Measurements from ENCODE around the gene LRRK2. TPM values are rescaled to one million over a fixed set of nuclear protein-coding genes. Genes with fewer than 3 reads are reported as not detected.
"Not testable (repeated sequence)": the region's sequence is repeated elsewhere in the genome, so short reads cannot be mapped to it uniquely, and the experiment has no call there.

LRRK2 gene
- polyA plus RNA-seq, 1 donor, result 2.8 TPM

DNA sequence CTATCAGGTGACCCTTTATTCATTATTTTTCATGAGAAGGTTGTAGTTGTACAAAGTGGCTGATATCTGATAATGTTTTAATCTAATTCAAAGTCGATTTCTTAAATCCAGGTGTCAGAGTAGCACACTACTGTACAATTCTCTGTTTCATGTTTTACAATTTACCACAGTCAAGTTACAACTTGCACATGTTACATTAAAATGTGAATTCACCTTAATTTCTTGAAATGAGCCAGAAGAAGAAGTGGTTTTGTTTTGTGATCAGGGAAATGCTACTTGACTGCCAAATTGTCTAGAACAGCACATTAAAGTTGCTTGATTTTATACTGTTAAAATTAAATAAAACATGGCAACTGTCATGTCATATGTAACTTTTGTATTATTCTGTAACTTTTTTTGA is 23.2 kb downstream of the LRRK2 start:
- H3K27me3 ChIP-seq (ENCODE audit: control insufficient read depth, insufficient read depth, low read length), result no peaks in the 10 kb centered on the region
- no CpG with 5 or more reads among the region's 1 CpG for WGBS (ENCODE audit: insufficient coverage, low lambda C conversion rate)
- no peak overlapping the region for H3K4me3 ChIP-seq (ENCODE audit: low read length)
- no peak for DNase-seq
- no peaks in the 10 kb centered on the region for H3K36me3 ChIP-seq (ENCODE audit: control insufficient read depth, insufficient read depth, low read length)
- H3K27ac ChIP-seq (ENCODE audit: low read length), result no peak overlapping the region
- no peaks in the 10 kb centered on the region for H3K4me1 ChIP-seq (ENCODE audit: control insufficient read depth, insufficient read depth, low read length)
- no peaks in the 10 kb centered on the region for H3K9me3 ChIP-seq (ENCODE audit: control insufficient read depth, low read depth, low read length)

GRCh38 chr12:40248585-40249297 is 23.9 kb downstream of the LRRK2 start:
- Histone ChIP-seq H3K9me3 (ENCODE audit: control insufficient read depth, low read depth, low read length) (no peaks in the 10 kb centered on the region), H3K4me3 (ENCODE audit: low read length) (no peak overlapping the region), H3K27ac (ENCODE audit: low read length) (no peak overlapping the region), H3K4me1 (ENCODE audit: control insufficient read depth, insufficient read depth, low read length) (no peaks in the 10 kb centered on the region), H3K27me3 (ENCODE audit: control insufficient read depth, insufficient read depth, low read length) (no peaks in the 10 kb centered on the region), H3K36me3 (ENCODE audit: control insufficient read depth, insufficient read depth, low read length) (no peaks in the 10 kb centered on the region)
- 80% methylated on average over 1 of the region's 4 CpGs for WGBS (ENCODE audit: insufficient coverage, low lambda C conversion rate)
- DNase-seq, result no peak

DNA sequence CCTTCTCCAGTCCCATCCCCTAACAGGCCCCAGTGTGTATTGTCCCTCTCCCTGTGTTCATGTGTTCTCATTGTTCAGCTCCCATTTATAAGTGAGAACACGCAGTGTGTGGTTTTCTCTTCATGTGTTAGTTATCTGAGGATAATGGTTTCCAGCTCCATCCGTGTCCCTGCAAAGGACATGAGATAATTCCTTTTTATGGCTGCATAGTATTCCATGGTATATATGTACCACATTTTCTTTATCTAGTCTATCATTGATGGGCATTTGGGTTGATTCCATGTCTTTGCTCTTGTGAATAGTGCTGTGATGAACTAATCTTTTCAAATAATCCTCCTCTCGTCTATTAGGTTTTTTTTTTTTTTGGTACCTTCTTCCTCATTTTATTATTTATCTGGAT is 25.9 kb downstream of the LRRK2 start:
- H3K9me3 ChIP-seq (ENCODE audit: control insufficient read depth, low read depth, low read length); H3K27ac ChIP-seq (ENCODE audit: low read length); H3K4me1 ChIP-seq (ENCODE audit: control insufficient read depth, insufficient read depth, low read length); H3K27me3 ChIP-seq (ENCODE audit: control insufficient read depth, insufficient read depth, low read length); H3K36me3 ChIP-seq (ENCODE audit: control insufficient read depth, insufficient read depth, low read length); H3K4me3 ChIP-seq (ENCODE audit: low read length); DNase-seq: not testable (repeated sequence)
- WGBS (ENCODE audit: insufficient coverage, low lambda C conversion rate), result 100% methylated on average over 1 of the region's 3 CpGs

GRCh38 chr12:40253936-40254335 is 29.1 kb downstream of the LRRK2 start:
- Histone ChIP-seq H3K9me3 (ENCODE audit: control insufficient read depth, low read depth, low read length) (no peaks in the 10 kb centered on the region), H3K36me3 (ENCODE audit: control insufficient read depth, insufficient read depth, low read length) (no peaks in the 10 kb centered on the region), H3K4me3 (ENCODE audit: low read length) (no peak overlapping the region), H3K27ac (ENCODE audit: low read length) (no peak overlapping the region), H3K4me1 (ENCODE audit: control insufficient read depth, insufficient read depth, low read length) (no peaks in the 10 kb centered on the region), H3K27me3 (ENCODE audit: control insufficient read depth, insufficient read depth, low read length) (no peaks in the 10 kb centered on the region)
- 75% methylated on average over 1 of the region's 1 CpG for WGBS (ENCODE audit: insufficient coverage, low lambda C conversion rate)
- no peak for DNase-seq

DNA sequence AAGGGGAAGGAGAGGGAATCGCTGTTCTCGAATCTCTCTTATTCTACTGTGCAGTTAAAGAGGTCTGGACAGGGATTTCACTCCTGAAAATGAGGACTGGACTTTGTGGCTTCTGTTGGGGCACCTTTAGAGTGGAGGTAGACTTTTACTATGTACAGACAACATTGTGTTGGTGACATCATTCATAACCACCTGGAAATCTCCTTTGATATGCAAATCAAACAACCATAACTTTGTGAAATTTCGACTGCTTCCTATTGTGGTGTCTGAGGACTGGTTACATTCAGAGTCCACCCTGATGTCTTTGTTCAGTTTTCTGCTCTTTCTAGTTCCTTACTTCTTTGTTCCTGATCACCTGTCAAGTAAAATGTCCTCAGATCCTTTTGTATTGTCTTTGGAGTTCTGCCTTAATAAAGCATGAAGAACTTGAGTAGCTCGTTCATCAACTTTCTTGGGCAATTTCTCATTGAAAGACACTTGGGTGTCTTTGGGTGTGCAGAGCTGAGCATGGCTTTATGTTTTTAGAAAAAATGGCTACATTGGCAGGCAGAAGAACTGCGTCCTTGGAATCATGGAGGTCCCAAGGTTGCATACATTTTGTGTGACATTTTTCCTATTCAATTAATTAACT is 29.8 kb downstream of the LRRK2 start:
- Histone ChIP-seq H3K4me3 (ENCODE audit: low read length) (no peak overlapping the region), H3K4me1 (ENCODE audit: control insufficient read depth, insufficient read depth, low read length) (no peaks in the 10 kb centered on the region), H3K36me3 (ENCODE audit: control insufficient read depth, insufficient read depth, low read length) (no peaks in the 10 kb centered on the region), H3K9me3 (ENCODE audit: control insufficient read depth, low read depth, low read length) (no peaks in the 10 kb centered on the region), H3K27me3 (ENCODE audit: control insufficient read depth, insufficient read depth, low read length) (no peaks in the 10 kb centered on the region), H3K27ac (ENCODE audit: low read length) (no peak overlapping the region)
- no peak for DNase-seq
- WGBS (ENCODE audit: insufficient coverage, low lambda C conversion rate), result no CpG with 5 or more reads among the region's 5 CpGs

GRCh38 chr12:40258371-40258770 is 33.6 kb downstream of the LRRK2 start:
- H3K27me3 ChIP-seq (ENCODE audit: control insufficient read depth, insufficient read depth, low read length), result no peaks in the 10 kb centered on the region
- no peaks in the 10 kb centered on the region for H3K36me3 ChIP-seq (ENCODE audit: control insufficient read depth, insufficient read depth, low read length)
- no peak overlapping the region for H3K4me3 ChIP-seq (ENCODE audit: low read length)
- peak in 1 of 2 donors; percentile 4 for DNase-seq
- WGBS (ENCODE audit: insufficient coverage, low lambda C conversion rate), result no CpG with 5 or more reads among the region's 7 CpGs
- no peaks in the 10 kb centered on the region for H3K9me3 ChIP-seq (ENCODE audit: control insufficient read depth, low read depth, low read length)
- no peaks in the 10 kb centered on the region for H3K4me1 ChIP-seq (ENCODE audit: control insufficient read depth, insufficient read depth, low read length)
- no peak overlapping the region for H3K27ac ChIP-seq (ENCODE audit: low read length)

DNA sequence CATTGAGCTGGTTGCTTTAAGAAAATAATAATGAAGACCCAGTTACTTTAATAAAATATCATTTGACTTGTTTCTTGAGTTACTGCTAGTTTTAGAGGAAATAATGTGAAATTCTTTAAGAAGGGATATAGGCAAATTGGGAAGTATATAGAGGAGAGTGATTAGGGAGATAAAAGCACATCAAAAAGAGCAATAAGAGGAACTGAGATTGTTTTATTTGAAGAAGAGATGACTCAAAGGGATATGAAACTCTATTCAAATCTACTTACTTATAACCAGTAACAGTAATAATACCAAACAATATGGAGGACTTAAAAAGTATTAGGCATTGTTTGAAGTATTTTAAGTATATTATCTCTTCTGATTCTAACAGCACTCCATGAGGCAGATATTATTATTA is 37.1 kb downstream of the LRRK2 start:
- no peaks in the 10 kb centered on the region for H3K36me3 ChIP-seq (ENCODE audit: control insufficient read depth, insufficient read depth, low read length)
- no peaks in the 10 kb centered on the region for H3K4me1 ChIP-seq (ENCODE audit: control insufficient read depth, insufficient read depth, low read length)
- DNase-seq, result no peak
- no peaks in the 10 kb centered on the region for H3K27me3 ChIP-seq (ENCODE audit: control insufficient read depth, insufficient read depth, low read length)
- no peak overlapping the region for H3K4me3 ChIP-seq (ENCODE audit: low read length)
- no peaks in the 10 kb centered on the region for H3K9me3 ChIP-seq (ENCODE audit: control insufficient read depth, low read depth, low read length)
- no peak overlapping the region for H3K27ac ChIP-seq (ENCODE audit: low read length)

- WGBS (ENCODE audit: insufficient coverage, low lambda C conversion rate), result no CpG with 5 or more reads among the region's 1 CpG
- Histone ChIP-seq H3K9me3 (ENCODE audit: control insufficient read depth, low read depth, low read length) (no peaks in the 10 kb centered on the region), H3K27me3 (ENCODE audit: control insufficient read depth, insufficient read depth, low read length) (no peaks in the 10 kb centered on the region), H3K4me1 (ENCODE audit: control insufficient read depth, insufficient read depth, low read length) (no peaks in the 10 kb centered on the region), H3K4me3 (ENCODE audit: low read length) (no peak overlapping the region), H3K36me3 (ENCODE audit: control insufficient read depth, insufficient read depth, low read length) (no peaks in the 10 kb centered on the region), H3K27ac (ENCODE audit: low read length) (no peak overlapping the region)
- no peak for DNase-seq
Observed at GRCh38 chr12:40262657-40263056, 37.9 kb downstream of the LRRK2 start.

DNA sequence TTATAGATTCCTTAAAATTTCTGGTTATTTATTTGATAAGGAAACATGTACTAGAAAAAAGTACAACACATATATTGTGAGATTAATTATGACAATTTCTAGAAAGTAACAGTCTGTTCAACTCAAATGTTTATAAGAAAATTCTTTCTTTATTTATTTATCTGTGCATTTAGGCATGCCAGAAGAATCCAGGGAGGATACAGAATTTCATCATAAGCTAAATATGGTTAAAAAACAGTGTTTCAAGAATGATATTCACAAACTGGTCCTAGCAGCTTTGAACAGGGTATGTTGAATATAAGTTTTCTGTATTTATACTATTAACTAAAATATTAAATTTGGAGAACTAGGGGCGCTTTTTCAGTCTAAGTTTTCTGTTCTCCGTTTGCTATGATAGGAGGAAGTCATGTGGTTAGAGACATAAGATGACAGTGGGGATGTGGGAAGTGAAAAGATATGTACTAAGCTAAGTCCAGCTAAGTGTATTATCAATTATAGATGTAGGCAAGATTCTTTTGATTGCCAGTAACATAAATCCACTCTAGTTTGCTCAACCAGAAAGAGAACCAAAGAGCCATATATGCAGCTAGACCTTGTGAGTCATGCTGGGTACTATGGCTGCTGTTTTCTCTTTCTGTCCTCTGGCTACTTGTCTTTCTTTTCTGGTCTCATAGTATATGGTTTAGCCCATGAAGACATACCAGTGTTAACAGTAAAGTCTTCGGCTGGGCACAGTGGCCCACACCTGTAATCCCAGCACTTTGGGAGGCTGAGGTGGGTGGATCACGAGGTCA is 39.0 kb downstream of the LRRK2 start:
- no peaks in the 10 kb centered on the region for H3K27me3 ChIP-seq (ENCODE audit: control insufficient read depth, insufficient read depth, low read length)
- no peaks in the 10 kb centered on the region for H3K4me1 ChIP-seq (ENCODE audit: control insufficient read depth, insufficient read depth, low read length)
- 56% methylated on average over 2 of the region's 4 CpGs for whole genome bisulfite sequencing (ENCODE audit: insufficient coverage, low lambda C conversion rate)
- H3K9me3 ChIP-seq (ENCODE audit: control insufficient read depth, low read depth, low read length), result no peaks in the 10 kb centered on the region
- H3K4me3 ChIP-seq (ENCODE audit: low read length), result no peak overlapping the region
- H3K27ac ChIP-seq (ENCODE audit: low read length), result no peak overlapping the region
- no peak for DNase-seq
- no peaks in the 10 kb centered on the region for H3K36me3 ChIP-seq (ENCODE audit: control insufficient read depth, insufficient read depth, low read length)

- Histone ChIP-seq H3K36me3 (ENCODE audit: control insufficient read depth, insufficient read depth, low read length) (no peaks in the 10 kb centered on the region), H3K27me3 (ENCODE audit: control insufficient read depth, insufficient read depth, low read length) (no peaks in the 10 kb centered on the region), H3K4me3 (ENCODE audit: low read length) (no peak overlapping the region), H3K9me3 (ENCODE audit: control insufficient read depth, low read depth, low read length) (no peaks in the 10 kb centered on the region), H3K27ac (ENCODE audit: low read length) (no peak overlapping the region), H3K4me1 (ENCODE audit: control insufficient read depth, insufficient read depth, low read length) (no peaks in the 10 kb centered on the region)
- DNase-seq, result no peak
- no CpG with 5 or more reads among the region's 6 CpGs for WGBS (ENCODE audit: insufficient coverage, low lambda C conversion rate)
Observed at GRCh38 chr12:40271981-40272664, 47.3 kb downstream of the LRRK2 start.
